Measurements from ENCODE around the gene KCNK4.

Gene KCNK4

GRCh38 chr11:64333556-64333955 is 42.5 kb downstream of the KCNK4 start:
- H3K36me3 ChIP-seq: no peaks in the 10 kb centered on the region
- H3K4me1 ChIP-seq (ENCODE audit: control insufficient read depth in 1 of 2, insufficient read depth in 1 of 2, low read depth in 1 of 2, low read length in 1 of 2): peaks cover 59% of the 10 kb centered on the region in 2 experiments
- H3K4me3 ChIP-seq (ENCODE audit: low read depth in 1 of 2, low read length in 1 of 2): no peak overlapping the region
- no peak for TF ChIP-seq CTCF (IDR thresholded peaks at IDR 0.05)
- no peaks in the 10 kb centered on the region for H3K9me3 ChIP-seq
- no peak overlapping the region for H3K27ac ChIP-seq
- no peaks in the 10 kb centered on the region for H3K27me3 ChIP-seq

GRCh38 chr11:64334764-64335735 is 43.9 kb downstream of the KCNK4 start:
- Histone ChIP-seq H3K4me1 (ENCODE audit: control insufficient read depth in 1 of 2, insufficient read depth in 1 of 2, low read depth in 1 of 2, low read length in 1 of 2) (peaks cover 74% of the 10 kb centered on the region in 2 experiments), H3K4me3 (ENCODE audit: low read depth in 1 of 2, low read length in 1 of 2) (peak overlapping the region; percentile 2 to 14), H3K9me3 (no peaks in the 10 kb centered on the region), H3K27me3 (no peaks in the 10 kb centered on the region), H3K36me3 (no peaks in the 10 kb centered on the region), H3K27ac (peak overlapping the region; percentile 74)
- no peak for TF ChIP-seq CTCF (IDR thresholded peaks at IDR 0.05)

GRCh38 chr11:64337538-64338249 is 46.6 kb downstream of the KCNK4 start:
- H3K4me1 ChIP-seq (ENCODE audit: control insufficient read depth in 1 of 2, insufficient read depth in 1 of 2, low read depth in 1 of 2, low read length in 1 of 2): peaks cover 73 to 80% of the 10 kb centered on the region in 2 experiments
- no peaks in the 10 kb centered on the region for H3K27me3 ChIP-seq
- peaks cover 8% of the 10 kb centered on the region for H3K36me3 ChIP-seq
- TF ChIP-seq CTCF (IDR thresholded peaks at IDR 0.05): no peak
- H3K27ac ChIP-seq: peak overlapping the region; percentile 99
- no peak overlapping the region for H3K4me3 ChIP-seq (ENCODE audit: low read depth in 1 of 2, low read length in 1 of 2)
- H3K9me3 ChIP-seq: no peaks in the 10 kb centered on the region

- no peak for TF ChIP-seq CTCF (IDR thresholded peaks at IDR 0.05)
- H3K36me3 ChIP-seq: peaks cover 17% of the 10 kb centered on the region
- H3K4me1 ChIP-seq (ENCODE audit: control insufficient read depth in 1 of 2, insufficient read depth in 1 of 2, low read depth in 1 of 2, low read length in 1 of 2): peaks cover 77 to 80% of the 10 kb centered on the region in 2 experiments
- no peaks in the 10 kb centered on the region for H3K9me3 ChIP-seq
- peak overlapping the region; percentile 99 for H3K27ac ChIP-seq
- H3K27me3 ChIP-seq: no peaks in the 10 kb centered on the region
- peak overlapping the region; percentile 88 to 89 for H3K4me3 ChIP-seq (ENCODE audit: low read depth in 1 of 2, low read length in 1 of 2)
Measured at GRCh38 chr11:64338716-64339115, 47.6 kb downstream of the KCNK4 start.

- peaks cover 23% of the 10 kb centered on the region for H3K36me3 ChIP-seq
- H3K27ac ChIP-seq: peak overlapping the region; percentile 99
- TF ChIP-seq CTCF (IDR thresholded peaks at IDR 0.05): no peak
- H3K4me3 ChIP-seq (ENCODE audit: low read depth in 1 of 2, low read length in 1 of 2): peak overlapping the region; percentile 88 to 89
- H3K27me3 ChIP-seq: no peaks in the 10 kb centered on the region
- H3K9me3 ChIP-seq: no peaks in the 10 kb centered on the region
- peaks cover 77 to 83% of the 10 kb centered on the region in 2 experiments for H3K4me1 ChIP-seq (ENCODE audit: control insufficient read depth in 1 of 2, insufficient read depth in 1 of 2, low read depth in 1 of 2, low read length in 1 of 2)
Measured at GRCh38 chr11:64339286-64339685, 48.2 kb downstream of the KCNK4 start.
